Neural progenitor cell (in vitro differentiated cells): Measurements from ENCODE around the gene MRPL21.

Source experiments
- EZH2 ChIP-seq: fragments of 200-600 bp; sonication (generic); IDR thresholded peaks from 2 replicates; pipeline ENCODE4 v1.6.1; 2017; ENCODE audit warnings: antibody characterized with exemption, mild to moderate bottlenecking, moderate library complexity
- EZH2phosphoT487 ChIP-seq: fragments of 200-600 bp; sonication (generic); IDR thresholded peaks from 2 replicates; pipeline ENCODE4 v1.6.1; 2017; ENCODE audit warnings: antibody characterized with exemption
- TF ChIP-seq, protein P1 (sequence below): fragments of 200-600 bp; sonication (generic); IDR thresholded peaks from 2 replicates; pipeline ENCODE4 v1.5.1; 2017; ENCODE audit warnings: antibody characterized with exemption, mild to moderate bottlenecking

DNA sequence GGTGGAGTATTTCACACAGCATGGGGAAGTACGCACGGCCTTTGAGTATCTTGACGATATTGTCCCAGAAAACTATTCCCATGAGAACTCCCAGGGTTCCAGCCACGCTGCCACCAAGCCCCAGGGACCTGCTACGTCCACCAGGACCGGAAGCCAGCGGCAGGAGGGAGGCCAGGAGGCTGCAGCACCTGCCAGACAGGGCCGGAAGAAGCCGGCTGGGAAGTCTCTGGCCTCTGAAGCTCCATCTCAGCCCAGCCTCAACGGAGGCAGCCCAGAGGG, 32.7 kb upstream of the MRPL21 start:
- TF ChIP-seq, protein P1, sequence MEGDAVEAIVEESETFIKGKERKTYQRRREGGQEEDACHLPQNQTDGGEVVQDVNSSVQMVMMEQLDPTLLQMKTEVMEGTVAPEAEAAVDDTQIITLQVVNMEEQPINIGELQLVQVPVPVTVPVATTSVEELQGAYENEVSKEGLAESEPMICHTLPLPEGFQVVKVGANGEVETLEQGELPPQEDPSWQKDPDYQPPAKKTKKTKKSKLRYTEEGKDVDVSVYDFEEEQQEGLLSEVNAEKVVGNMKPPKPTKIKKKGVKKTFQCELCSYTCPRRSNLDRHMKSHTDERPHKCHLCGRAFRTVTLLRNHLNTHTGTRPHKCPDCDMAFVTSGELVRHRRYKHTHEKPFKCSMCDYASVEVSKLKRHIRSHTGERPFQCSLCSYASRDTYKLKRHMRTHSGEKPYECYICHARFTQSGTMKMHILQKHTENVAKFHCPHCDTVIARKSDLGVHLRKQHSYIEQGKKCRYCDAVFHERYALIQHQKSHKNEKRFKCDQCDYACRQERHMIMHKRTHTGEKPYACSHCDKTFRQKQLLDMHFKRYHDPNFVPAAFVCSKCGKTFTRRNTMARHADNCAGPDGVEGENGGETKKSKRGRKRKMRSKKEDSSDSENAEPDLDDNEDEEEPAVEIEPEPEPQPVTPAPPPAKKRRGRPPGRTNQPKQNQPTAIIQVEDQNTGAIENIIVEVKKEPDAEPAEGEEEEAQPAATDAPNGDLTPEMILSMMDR: no peak
- TF ChIP-seq EZH2 (no peak), EZH2phosphoT487 (no peak)
